CD4-positive, alpha-beta T cell treated with Interleukin-15 for 1 hour (primary cell): ENCODE measurements around the gene RNF220.
"Not testable (repeated sequence)": the region's sequence is repeated elsewhere in the genome, so short reads cannot be mapped to it uniquely, and the experiment has no call there.

ENCODE experiments used
- DNase-seq: peaks from one replicate; pipeline ENCODE4 v3.0.0-alpha.2; 2020

RNF220 gene

GRCh38 chr1:44497422-44498170 lies 92.5 kb downstream of the RNF220 start:
- no peak for DNase-seq

- DNase-seq, result peak; percentile 20
These were observed 94.3 kb downstream of the RNF220 start for GRCh38 chr1:44499306-44499705.

GRCh38 chr1:44500181-44501046 lies 95.4 kb downstream of the RNF220 start:
- no peak for DNase-seq

- DNase-seq, result no peak
These were observed 96.2 kb downstream of the RNF220 start for GRCh38 chr1:44501047-44501890.

- DNase-seq, result not testable (repeated sequence)
These were observed 97.8 kb downstream of the RNF220 start for GRCh38 chr1:44502823-44503222.

- no peak for DNase-seq
These were observed 98.6 kb downstream of the RNF220 start for GRCh38 chr1:44503625-44504024.

- DNase-seq, result no peak
These were observed 100.3 kb downstream of the RNF220 start for GRCh38 chr1:44505210-44505993.

GRCh38 chr1:44507490-44508396 lies 102.7 kb downstream of the RNF220 start:
- no peak for DNase-seq

GRCh38 chr1:44508397-44508745 lies 103.3 kb downstream of the RNF220 start:
- no peak for DNase-seq

- no peak for DNase-seq
These were observed 106.3 kb downstream of the RNF220 start for GRCh38 chr1:44511363-44511762.

- no peak for DNase-seq
These were observed 106.7 kb downstream of the RNF220 start for GRCh38 chr1:44511769-44512168.

GRCh38 chr1:44512313-44512885 lies 107.3 kb downstream of the RNF220 start:
- no peak for DNase-seq

GRCh38 chr1:44513111-44513510 lies 108.1 kb downstream of the RNF220 start:
- no peak for DNase-seq

GRCh38 chr1:44514673-44515072 lies 109.6 kb downstream of the RNF220 start:
- no peak for DNase-seq

GRCh38 chr1:44515416-44515815 lies 110.4 kb downstream of the RNF220 start:
- DNase-seq, result no peak

- DNase-seq, result peak; percentile 32
These were observed 114.1 kb downstream of the RNF220 start for GRCh38 chr1:44519035-44519676.

- DNase-seq, result no peak
These were observed 116.5 kb downstream of the RNF220 start for GRCh38 chr1:44521378-44522080.

- DNase-seq, result no peak
These were observed 118.8 kb downstream of the RNF220 start for GRCh38 chr1:44523593-44524591.
